Lower leg skin (tissue), 4 donors: ENCODE measurements around the gene CA5A. TPM values are rescaled to one million over a fixed set of nuclear protein-coding genes. Genes with fewer than 3 reads are reported as not detected.

Experiments
- DNase-seq, 2 donors: peaks; one replicate each; pipeline ENCODE4 v3.0.0-alpha.2; 2019; ENCODE audit warnings: low spot score in 2 of 2
- H3K4me3 ChIP-seq: fragments of 200-600 bp; sonication (generic); 2 replicates; pipeline ENCODE4 v1.5.1; 2017; ENCODE audit warnings: mild to moderate bottlenecking, low read depth; ENCODE audit not compliant: poor library complexity, severe bottlenecking
- POLR2A ChIP-seq, 2 donors: fragments of 450-650 bp; IDR thresholded peaks; one replicate each; pipeline ENCODE4 v1.6.1; 2016 to 2017; ENCODE audit warnings: antibody characterized with exemption in 2 of 2, mild to moderate bottlenecking in 1 of 2, moderate library complexity in 1 of 2
- WGBS, 2 donors: methylation state at CpG; one replicate each; pipeline ENCODE4 v1.1.5; 2018; 5-methylcytosine and 5-hydroxymethylcytosine counted together
- intact Hi-C: fragments of 100-400 bp; cut with DNase I; formaldehyde crosslinking; loops from one replicate; pipeline ENCODE4 v1.15.0; 2023; ENCODE audit warnings: low total_unique reads
- total RNA-seq, 4 donors: library from RNA; depleted of rRNA; stranded (reverse); fragments of >200 nt; gene quantifications; one replicate each; pipeline ENCODE4 v1.1.0, GENCODE V29; 2016
- TF ChIP-seq, protein P1 (sequence below), 3 donors: fragments of 450-650 bp; IDR thresholded peaks; one replicate each; pipeline ENCODE4 v1.5.1; 2016; ENCODE audit warnings: antibody characterized with exemption in 3 of 3, mild to moderate bottlenecking in 3 of 3, moderate library complexity in 2 of 3

CA5A gene
- total RNA-seq, 4 donors from 2014 or later: not detected

DNA sequence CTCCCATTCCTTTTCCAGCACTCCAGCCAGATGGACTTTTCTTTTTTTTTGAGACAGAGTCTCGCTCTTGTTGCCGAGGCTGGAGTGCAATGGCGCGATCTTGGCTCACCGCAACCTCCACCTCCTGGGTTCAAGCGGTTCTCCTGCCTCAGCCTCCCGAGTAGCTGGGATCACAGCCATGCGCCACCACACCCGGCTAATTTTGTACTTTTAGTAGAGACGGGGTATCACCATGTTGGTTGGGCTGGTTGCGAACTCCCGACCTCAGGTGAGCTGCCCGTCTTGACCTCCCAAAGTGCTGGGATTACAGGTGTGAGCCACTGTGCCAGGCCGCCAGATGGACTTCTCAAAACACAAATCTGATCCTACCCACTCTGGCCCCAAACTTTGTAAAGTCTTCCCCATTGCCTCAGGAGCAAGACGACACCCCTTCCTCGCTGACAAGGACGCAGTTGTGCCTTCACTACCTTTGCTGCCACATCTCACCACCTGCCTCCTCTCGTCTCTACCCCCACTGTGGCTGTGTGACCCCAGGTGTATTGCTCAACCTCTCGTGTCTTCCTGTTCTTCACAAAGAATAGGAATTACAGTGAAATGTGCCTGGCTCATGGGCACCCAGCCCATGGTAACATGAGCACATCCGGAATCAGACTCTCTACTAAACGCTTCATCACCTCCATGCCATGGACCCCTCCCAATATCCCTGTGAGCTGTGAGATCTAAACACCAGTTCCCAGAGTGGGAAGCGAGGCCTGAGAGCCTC lies 11.2 kb upstream of the CA5A start:
- DNase-seq: no peak
- 86 to 90% methylated on average over 22 of the region's 22 CpGs for WGBS, 2 donors
- H3K4me3 ChIP-seq: no peak overlapping the region
- TF ChIP-seq, protein P1, sequence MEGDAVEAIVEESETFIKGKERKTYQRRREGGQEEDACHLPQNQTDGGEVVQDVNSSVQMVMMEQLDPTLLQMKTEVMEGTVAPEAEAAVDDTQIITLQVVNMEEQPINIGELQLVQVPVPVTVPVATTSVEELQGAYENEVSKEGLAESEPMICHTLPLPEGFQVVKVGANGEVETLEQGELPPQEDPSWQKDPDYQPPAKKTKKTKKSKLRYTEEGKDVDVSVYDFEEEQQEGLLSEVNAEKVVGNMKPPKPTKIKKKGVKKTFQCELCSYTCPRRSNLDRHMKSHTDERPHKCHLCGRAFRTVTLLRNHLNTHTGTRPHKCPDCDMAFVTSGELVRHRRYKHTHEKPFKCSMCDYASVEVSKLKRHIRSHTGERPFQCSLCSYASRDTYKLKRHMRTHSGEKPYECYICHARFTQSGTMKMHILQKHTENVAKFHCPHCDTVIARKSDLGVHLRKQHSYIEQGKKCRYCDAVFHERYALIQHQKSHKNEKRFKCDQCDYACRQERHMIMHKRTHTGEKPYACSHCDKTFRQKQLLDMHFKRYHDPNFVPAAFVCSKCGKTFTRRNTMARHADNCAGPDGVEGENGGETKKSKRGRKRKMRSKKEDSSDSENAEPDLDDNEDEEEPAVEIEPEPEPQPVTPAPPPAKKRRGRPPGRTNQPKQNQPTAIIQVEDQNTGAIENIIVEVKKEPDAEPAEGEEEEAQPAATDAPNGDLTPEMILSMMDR (IDR thresholded peaks at IDR 0.05): no peak
- no peak for TF ChIP-seq POLR2A (IDR thresholded peaks at IDR 0.05)
- intact Hi-C loops: no loop called here

DNA sequence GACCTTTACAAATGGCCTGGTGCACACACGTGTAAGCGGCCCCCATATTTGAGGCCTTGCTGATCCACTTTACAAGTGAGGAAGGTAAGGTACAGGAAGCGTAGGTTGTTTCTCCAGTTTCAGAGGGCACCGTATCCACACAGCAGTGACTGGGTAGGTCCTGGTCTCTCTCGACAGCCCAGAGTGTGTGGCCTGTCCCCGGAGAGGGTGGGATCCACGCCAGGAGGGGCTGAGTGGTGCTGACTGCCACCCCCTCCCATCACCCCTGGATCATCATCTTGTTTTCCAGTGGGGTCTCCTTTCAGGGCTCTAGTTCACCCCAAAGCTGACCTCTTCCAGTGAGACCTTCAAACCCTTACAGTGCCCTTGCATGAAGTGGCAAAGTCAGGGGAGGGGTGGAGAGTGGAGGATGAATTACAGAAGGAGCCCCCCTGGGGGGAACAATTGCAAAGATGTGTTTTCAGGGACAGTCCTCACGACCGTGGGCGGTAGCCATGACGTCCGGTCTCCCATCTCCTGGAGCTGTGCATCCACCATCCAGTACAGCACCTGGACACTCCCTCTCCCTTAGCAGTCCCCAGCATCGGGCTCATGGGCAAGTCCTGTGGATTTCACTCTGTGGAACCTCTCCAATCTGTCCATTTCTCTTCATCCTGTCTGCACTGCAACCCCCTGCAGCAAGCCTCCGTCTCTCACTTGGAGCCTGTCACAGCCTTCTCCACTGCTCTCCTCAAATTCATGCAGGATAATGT lies 10.4 kb upstream of the CA5A start:
- 85 to 87% methylated on average over 14 of the region's 14 CpGs for WGBS, 2 donors
- no peak for TF ChIP-seq POLR2A (IDR thresholded peaks at IDR 0.05)
- TF ChIP-seq, protein P1 (IDR thresholded peaks at IDR 0.05): no peak
- no peak overlapping the region for H3K4me3 ChIP-seq
- intact Hi-C loops: no loop called here
- no peak for DNase-seq

DNA sequence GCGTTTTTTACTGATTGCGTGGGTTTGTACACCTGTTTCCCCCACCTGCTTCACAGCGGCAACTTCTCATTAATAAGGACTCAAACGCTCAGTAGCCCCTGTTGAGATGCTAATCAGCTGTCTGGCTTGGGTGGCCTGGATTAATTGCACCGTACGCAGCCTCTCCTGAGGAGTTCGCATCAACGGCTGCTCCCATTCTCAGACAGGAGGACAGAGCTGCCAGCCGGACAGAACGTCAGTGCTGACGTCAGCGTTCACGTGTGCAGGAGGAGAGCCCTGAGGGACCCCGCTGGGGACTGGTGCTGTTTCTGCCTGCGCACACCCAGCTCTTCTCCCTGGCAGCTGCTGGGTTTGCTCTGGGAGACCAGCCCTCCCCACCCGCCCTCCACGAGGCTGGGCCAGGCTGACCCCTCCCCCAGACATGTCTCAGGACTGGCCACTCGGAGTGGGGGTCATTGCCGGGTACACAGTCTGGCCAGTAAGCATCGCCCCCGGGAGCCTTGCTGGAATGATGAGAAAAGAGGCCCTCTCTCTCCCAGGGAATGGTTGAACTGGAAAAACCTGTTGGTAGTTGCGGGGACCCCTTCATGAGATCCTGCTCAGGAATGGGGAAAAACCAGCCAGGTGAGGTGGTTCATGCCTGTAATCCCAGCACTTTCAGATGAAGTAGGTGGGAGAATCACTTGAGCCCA lies 9.2 kb upstream of the CA5A start:
- TF ChIP-seq, protein P1 (IDR thresholded peaks at IDR 0.05): no peak
- no peak for TF ChIP-seq POLR2A (IDR thresholded peaks at IDR 0.05)
- 21 to 24% methylated on average over 18 to 19 of the region's 22 CpGs for WGBS, 2 donors
- no peak overlapping the region for H3K4me3 ChIP-seq
- intact Hi-C loops: no loop called here
- DNase-seq: no peak

DNA sequence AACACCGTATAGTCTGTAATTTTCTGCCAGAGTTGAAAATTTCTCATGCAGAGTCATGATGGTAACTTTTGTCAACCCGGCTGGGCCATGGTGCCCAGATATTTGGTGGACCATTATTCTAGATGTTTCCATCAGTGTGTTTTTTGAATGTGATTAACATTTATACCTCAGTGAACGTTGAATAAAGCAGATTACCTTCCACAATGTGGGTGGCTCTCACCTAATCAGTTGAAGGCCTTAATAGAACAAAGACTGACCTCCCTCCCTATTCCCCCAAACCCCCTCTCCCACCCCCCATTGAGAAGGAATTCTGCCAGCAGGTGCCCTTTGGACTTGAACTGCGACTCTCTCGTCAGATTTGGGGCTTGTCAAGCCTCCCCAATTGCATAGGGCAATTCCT lies 6.4 kb upstream of the CA5A start:
- intact Hi-C loops: no loop called here
- no peak for TF ChIP-seq POLR2A (IDR thresholded peaks at IDR 0.05)
- TF ChIP-seq, protein P1 (IDR thresholded peaks at IDR 0.05): no peak
- no peak overlapping the region for H3K4me3 ChIP-seq
- WGBS, 2 donors: 81 to 85% methylated on average over 5 of the region's 5 CpGs
- DNase-seq: no peak

- intact Hi-C loops: no loop called here
- 92 to 94% methylated on average over 13 of the region's 13 CpGs for WGBS, 2 donors
- H3K4me3 ChIP-seq: no peak overlapping the region
- no peak for DNase-seq
- no peak for TF ChIP-seq POLR2A (IDR thresholded peaks at IDR 0.05)
- TF ChIP-seq, protein P1 (IDR thresholded peaks at IDR 0.05): no peak
Observed at GRCh38 chr16:87939562-87940423, 3.5 kb upstream of the CA5A start.
